Right atrium auricular region (tissue), 2 donors: ENCODE results near the gene SPATA19. TPM values are rescaled to one million over a fixed set of nuclear protein-coding genes. Genes with fewer than 3 reads are reported as not detected.

Source experiments
- DNase-seq: peaks from one replicate; pipeline ENCODE4 v3.0.0-alpha.2; 2019; ENCODE audit warnings: low spot score
- H3K27ac ChIP-seq, 2 donors: fragments of 200-600 bp; sonication (generic); 1 replicate in 1 of 2; 2 replicates in 1 of 2; pipeline ENCODE4 v1.5.1; 2016 to 2019
- H3K27me3 ChIP-seq, 2 donors: fragments of 200-600 bp; sonication (generic); one replicate each; pipeline versions ENCODE4 v1.5.1 to v1.6.0; 2017 to 2019
- H3K36me3 ChIP-seq: fragments of 200-600 bp; sonication (generic); one replicate; pipeline ENCODE4 v1.5.1; 2016
- H3K4me1 ChIP-seq, 2 donors: fragments of 200-600 bp; sonication (generic); one replicate each; pipeline versions ENCODE4 v1.5.1 to v1.6.0; 2017 to 2019
- H3K4me3 ChIP-seq, 2 donors: fragments of 200-600 bp; sonication (generic); 1 replicate in 1 of 2; 2 replicates in 1 of 2; pipeline ENCODE4 v1.5.1; 2017 to 2019; ENCODE audit warnings: mild to moderate bottlenecking in 1 of 2, moderate library complexity in 1 of 2
- H3K9me3 ChIP-seq, 2 donors: fragments of 200-600 bp; sonication (generic); one replicate each; pipeline ENCODE4 v1.5.1; 2019
- CTCF ChIP-seq, 2 donors: fragments of 200-600 bp; sonication (generic); IDR thresholded peaks; one replicate each; pipeline ENCODE4 v1.5.1; 2019; ENCODE audit warnings: antibody characterized with exemption in 2 of 2
- total RNA-seq, 2 donors: library from RNA; depleted of rRNA; stranded (reverse); fragments of >200 nt; gene quantifications; one replicate each; pipeline ENCODE4 v1.1.0, GENCODE V29; 2016

SPATA19 gene
- total RNA-seq, result not detected

GRCh38 chr11:133845413-133845812 is at the start of gene SPATA19:
SPATA19 (minus strand) TSS chr11:133845513; CDS start chr11:133845446, 67 bp downstream.
- no peak for DNase-seq
- H3K27ac ChIP-seq, result no peak within 1 kb of the TSS
- no peak within 1 kb of the TSS for H3K4me3 ChIP-seq
- H3K36me3 ChIP-seq, result no peaks in the 10 kb centered on the region
- H3K4me1 ChIP-seq, result no peaks in the 10 kb centered on the region
- no peaks in the 10 kb centered on the region for H3K27me3 ChIP-seq
- H3K9me3 ChIP-seq, result no peaks in the 10 kb centered on the region
- no peak for TF ChIP-seq CTCF (IDR thresholded peaks at IDR 0.05)

- no peaks in the 10 kb centered on the region for H3K9me3 ChIP-seq
- TF ChIP-seq CTCF (IDR thresholded peaks at IDR 0.05), result no peak
- no peak overlapping the region for H3K4me3 ChIP-seq
- peaks cover 0 to 6% of the 10 kb centered on the region in 2 donors for H3K4me1 ChIP-seq
- H3K27me3 ChIP-seq, result no peaks in the 10 kb centered on the region
- H3K36me3 ChIP-seq, result no peaks in the 10 kb centered on the region
- H3K27ac ChIP-seq, result no peak overlapping the region
- peak; percentile 55 for DNase-seq
These were observed 49.8 kb upstream of the SPATA19 start for GRCh38 chr11:133895061-133895479.

- DNase-seq, result no peak
- no peak overlapping the region for H3K4me3 ChIP-seq
- H3K9me3 ChIP-seq, result no peaks in the 10 kb centered on the region
- no peaks in the 10 kb centered on the region for H3K27me3 ChIP-seq
- no peak for TF ChIP-seq CTCF (IDR thresholded peaks at IDR 0.05)
- H3K4me1 ChIP-seq, result peaks cover 0 to 6% of the 10 kb centered on the region in 2 donors
- H3K27ac ChIP-seq, result no peak overlapping the region
- H3K36me3 ChIP-seq, result no peaks in the 10 kb centered on the region
These were observed 48.1 kb upstream of the SPATA19 start for GRCh38 chr11:133893381-133893780.

GRCh38 chr11:133892584-133893380 is 47.5 kb upstream of the SPATA19 start:
- H3K9me3 ChIP-seq, result no peaks in the 10 kb centered on the region
- no peak overlapping the region for H3K27ac ChIP-seq
- no peak overlapping the region for H3K4me3 ChIP-seq
- H3K27me3 ChIP-seq, result no peaks in the 10 kb centered on the region
- TF ChIP-seq CTCF (IDR thresholded peaks at IDR 0.05), result no peak
- DNase-seq, result peak; percentile 38
- no peaks in the 10 kb centered on the region for H3K36me3 ChIP-seq
- H3K4me1 ChIP-seq, result peaks cover 0 to 6% of the 10 kb centered on the region in 2 donors

- Histone ChIP-seq H3K27ac (no peak overlapping the region), H3K27me3 (no peaks in the 10 kb centered on the region), H3K36me3 (no peaks in the 10 kb centered on the region), H3K9me3 (no peaks in the 10 kb centered on the region), H3K4me1 (peaks cover 0 to 6% of the 10 kb centered on the region in 2 donors), H3K4me3 (no peak overlapping the region)
- no peak for TF ChIP-seq CTCF (IDR thresholded peaks at IDR 0.05)
- no peak for DNase-seq
These were observed 46.8 kb upstream of the SPATA19 start for GRCh38 chr11:133892126-133892525.
